ENCODE data around the gene TMEM31. TPM values are rescaled to one million over a fixed set of nuclear protein-coding genes. Genes with fewer than 3 reads are reported as not detected.

The TMEM31 gene
- total and polyA plus RNA-seq, 2 donors (not counting 1 experiment from before 2014, with no cell fraction given): 0.25 TPM; not detected in 1

DNA sequence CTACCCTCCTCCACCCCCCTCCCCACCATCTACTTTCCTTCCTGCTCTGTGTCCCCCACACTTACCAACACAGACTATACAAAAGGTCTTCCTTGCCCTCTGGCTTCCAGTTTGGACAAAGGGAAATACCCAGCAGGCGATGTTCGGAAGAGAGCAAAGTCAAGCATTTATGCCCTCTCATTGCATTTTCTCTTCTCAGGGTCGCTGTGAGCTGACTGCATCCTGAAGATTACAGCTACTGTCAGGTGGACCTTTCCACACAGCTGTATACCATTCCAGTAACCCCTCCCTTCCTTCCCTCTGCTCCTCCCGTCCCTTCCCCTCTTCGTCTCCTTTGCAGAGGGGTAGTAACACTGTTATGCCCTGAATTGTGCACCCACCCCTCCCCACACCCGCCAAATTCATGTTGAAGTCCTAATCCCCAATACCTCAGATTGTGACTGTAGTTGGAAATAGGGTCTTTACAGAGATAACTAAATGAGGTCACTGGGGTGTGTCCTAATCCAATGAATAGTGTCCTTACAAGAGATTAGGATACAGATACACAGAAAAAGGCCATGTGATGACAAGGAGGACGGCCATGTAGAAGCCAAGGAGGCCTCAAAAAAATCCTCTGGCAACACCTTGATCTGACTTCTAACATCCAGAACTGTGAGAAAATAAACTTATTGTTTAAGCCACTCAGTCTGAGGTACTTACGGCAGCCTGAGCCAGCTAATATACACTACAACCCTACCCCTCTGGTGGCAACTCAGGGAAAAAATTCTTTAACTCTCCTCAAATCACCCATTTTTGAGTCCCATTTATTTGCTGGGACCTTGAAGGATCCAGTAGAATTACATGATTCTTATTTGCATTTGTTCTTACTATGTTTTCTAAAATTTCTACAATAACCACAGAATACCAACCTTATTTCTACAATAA is 35.9 kb upstream of the TMEM31 start:
- H3K36me3 ChIP-seq (replicated peaks in 1 of 2; ENCODE audit: control extremely low read depth in 1 of 2, control insufficient read depth in 1 of 2, extremely low read depth in 1 of 2, insufficient read depth in 2 of 2, low read length in 1 of 2): peaks cover 0 to 22% of the 10 kb centered on the region in 2 experiments
- H3K9me3 Mint-ChIP-seq (ENCODE audit: insufficient read depth): no peaks in the 10 kb centered on the region
- intact Hi-C loops (cut with micrococcal nuclease): no loop called here

More for the DNA sequence above, 35.9 kb upstream of the TMEM31 start:
- no peak overlapping the region for H3K4me2 ChIP-seq (replicated peaks; ENCODE audit: low read depth, low read length, poor library complexity, severe bottlenecking)
- DNase-seq: no peak
- no peaks in the 10 kb centered on the region for H4K20me1 ChIP-seq (ENCODE audit: control insufficient read depth, insufficient read depth, low read length, poor library complexity, severe bottlenecking)
- POLR2A ChIA-PET: no interaction called here
- no peaks in the 10 kb centered on the region for H3K79me2 ChIP-seq (ENCODE audit: control insufficient read depth, insufficient read depth, low read length)
- no peak overlapping the region for H3K27ac Mint-ChIP-seq
- CTCF ChIA-PET: no interaction called here
- H3K4me3 ChIP-seq (ENCODE audit: control extremely low read depth in 1 of 5, extremely low read depth in 1 of 5, insufficient read depth in 1 of 5, low read depth in 2 of 5, low read length in 4 of 5): no peak overlapping the region
- no peaks in the 10 kb centered on the region for H3K27me3 ChIP-seq (replicated peaks in 1 of 4; ENCODE audit: control extremely low read depth in 1 of 4, control insufficient read depth in 3 of 4, insufficient read depth in 4 of 4, low read length in 3 of 4)
- no peaks in the 10 kb centered on the region for H3K4me1 Mint-ChIP-seq
- no peak overlapping the region for H3K9ac ChIP-seq (ENCODE audit: low read length)
- no peak overlapping the region for H3K4me3 Mint-ChIP-seq
- no peaks in the 10 kb centered on the region for H3K4me1 ChIP-seq (ENCODE audit: control insufficient read depth in 2 of 2, insufficient read depth in 2 of 2, low read length in 2 of 2)
- H3K9me3 ChIP-seq (ENCODE audit: control extremely low read depth in 1 of 3, control insufficient read depth in 2 of 3, insufficient read depth in 1 of 3, low read length in 2 of 3): no peaks in the 10 kb centered on the region
- no peaks in the 10 kb centered on the region for H3K27me3 Mint-ChIP-seq
- no peak for TF ChIP-seq EZH2 (IDR thresholded peaks at IDR 0.05; ENCODE audit: borderline replicate concordance, insufficient read depth, low read depth, low read length, poor library complexity, severe bottlenecking)
- TF ChIP-seq, protein P1, sequence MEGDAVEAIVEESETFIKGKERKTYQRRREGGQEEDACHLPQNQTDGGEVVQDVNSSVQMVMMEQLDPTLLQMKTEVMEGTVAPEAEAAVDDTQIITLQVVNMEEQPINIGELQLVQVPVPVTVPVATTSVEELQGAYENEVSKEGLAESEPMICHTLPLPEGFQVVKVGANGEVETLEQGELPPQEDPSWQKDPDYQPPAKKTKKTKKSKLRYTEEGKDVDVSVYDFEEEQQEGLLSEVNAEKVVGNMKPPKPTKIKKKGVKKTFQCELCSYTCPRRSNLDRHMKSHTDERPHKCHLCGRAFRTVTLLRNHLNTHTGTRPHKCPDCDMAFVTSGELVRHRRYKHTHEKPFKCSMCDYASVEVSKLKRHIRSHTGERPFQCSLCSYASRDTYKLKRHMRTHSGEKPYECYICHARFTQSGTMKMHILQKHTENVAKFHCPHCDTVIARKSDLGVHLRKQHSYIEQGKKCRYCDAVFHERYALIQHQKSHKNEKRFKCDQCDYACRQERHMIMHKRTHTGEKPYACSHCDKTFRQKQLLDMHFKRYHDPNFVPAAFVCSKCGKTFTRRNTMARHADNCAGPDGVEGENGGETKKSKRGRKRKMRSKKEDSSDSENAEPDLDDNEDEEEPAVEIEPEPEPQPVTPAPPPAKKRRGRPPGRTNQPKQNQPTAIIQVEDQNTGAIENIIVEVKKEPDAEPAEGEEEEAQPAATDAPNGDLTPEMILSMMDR (IDR thresholded peaks at IDR 0.05): no peak
- H2AFZ ChIP-seq (ENCODE audit: insufficient read depth, low read depth, low read length, poor library complexity, severe bottlenecking): no peak overlapping the region
- ATAC-seq (ENCODE audit: low read depth): no peak
- no peak overlapping the region for H3K27ac ChIP-seq (ENCODE audit: low read length in 2 of 2)
- WGBS (ENCODE audit: insufficient coverage): 100% methylated on average over 2 of the region's 8 CpGs

Data from B cell (primary cell).